Measurements from ENCODE around the gene RSRC1. TPM values are rescaled to one million over a fixed set of nuclear protein-coding genes. Genes with fewer than 3 reads are reported as not detected.

The RSRC1 gene
- total RNA-seq, 1 experiment from 2014 or later = 37.9 TPM

GRCh38 chr3:158085358-158085757 is 24.5 kb upstream of the RSRC1 start:
- no peak overlapping the region for H2AFZ ChIP-seq (ENCODE audit: low read length)
- no peak overlapping the region for H2BK120ac ChIP-seq (ENCODE audit: low read depth, low read length, poor library complexity, severe bottlenecking)
- H3K36me3 Mint-ChIP-seq (ENCODE audit: insufficient read depth in 1 of 3, low read depth in 3 of 3) = no peaks in the 10 kb centered on the region
- no peaks in the 10 kb centered on the region for H3K9me3 ChIP-seq (ENCODE audit: control insufficient read depth, low read depth, low read length)
- no peak overlapping the region for H3K18ac ChIP-seq (ENCODE audit: insufficient read length, low read depth, low read length)
- H3K9me3 Mint-ChIP-seq = no peaks in the 10 kb centered on the region
- H3K23me2 ChIP-seq (ENCODE audit: insufficient read length, low read depth, low read length, poor library complexity, severe bottlenecking) = no peaks in the 10 kb centered on the region
- H4K5ac ChIP-seq (ENCODE audit: insufficient read length, low read depth, low read length) = no peak overlapping the region
- H3K79me2 ChIP-seq (ENCODE audit: insufficient read depth, low read length) = no peaks in the 10 kb centered on the region
- no peaks in the 10 kb centered on the region for H3K27me3 ChIP-seq (ENCODE audit: insufficient read depth, low read length)
- no peak overlapping the region for H4K91ac ChIP-seq (ENCODE audit: insufficient read length, low read depth, low read length)
- no peak overlapping the region for H2BK20ac ChIP-seq (ENCODE audit: low read depth, low read length, poor library complexity, severe bottlenecking)
- H3K14ac ChIP-seq (ENCODE audit: insufficient read depth, low read length) = no peak overlapping the region
- no peak overlapping the region for H2BK12ac ChIP-seq (ENCODE audit: insufficient read length, low read depth, low read length)
- H3K4ac ChIP-seq (ENCODE audit: low read depth, low read length) = no peak overlapping the region
- no peak overlapping the region for H2BK15ac ChIP-seq (ENCODE audit: low read depth, low read length)
- no peaks in the 10 kb centered on the region for H3K4me1 ChIP-seq (ENCODE audit: insufficient read depth, low read length)
- H3K27me3 Mint-ChIP-seq (ENCODE audit: low read depth) = peaks cover 17% of the 10 kb centered on the region
- no peaks in the 10 kb centered on the region for H3K4me1 Mint-ChIP-seq
- no peaks in the 10 kb centered on the region for H4K20me1 ChIP-seq (ENCODE audit: control insufficient read depth, insufficient read depth, insufficient read length)
- no peak overlapping the region for H3K9ac ChIP-seq (ENCODE audit: extremely low read depth, insufficient read length, low read length)
- no peak overlapping the region for H3K4me2 ChIP-seq (ENCODE audit: insufficient read depth, insufficient read length, low read length)
- H3K79me1 ChIP-seq (ENCODE audit: insufficient read depth, low read depth, low read length, poor library complexity, severe bottlenecking) = no peaks in the 10 kb centered on the region
- H3K23ac ChIP-seq (ENCODE audit: insufficient read length, low read depth, low read length) = no peak overlapping the region
- H4K8ac ChIP-seq (replicated peaks; ENCODE audit: insufficient read length, low read depth, low read length) = no peak overlapping the region
- no peak overlapping the region for H3K4me3 Mint-ChIP-seq
- no peak overlapping the region for H3T11ph ChIP-seq (ENCODE audit: low read length)
- H2AK5ac ChIP-seq (ENCODE audit: insufficient read length, low read length) = no peak overlapping the region
- H3K27ac ChIP-seq (ENCODE audit: insufficient read length, low read depth, low read length) = no peak overlapping the region
- TF ChIP-seq CTCF (conservative IDR thresholded peaks at IDR 0.05) = no peak
- H2BK5ac ChIP-seq (ENCODE audit: insufficient read length, low read length) = no peak overlapping the region
- no peak overlapping the region for H3K56ac ChIP-seq (ENCODE audit: insufficient read length, low read depth, low read length)
- H3K27ac Mint-ChIP-seq = no peak overlapping the region
- DNase-seq = no peak
